Thoracic aorta (tissue), 2 donors: ENCODE data around the gene SFSWAP. TPM values are rescaled to one million over a fixed set of nuclear protein-coding genes. Genes with fewer than 3 reads are reported as not detected.

ENCODE experiments used
- ATAC-seq: fragments of 150-250 bp; one replicate; pipeline ENCODE4 v1.8.0; 2017; ENCODE audit warnings: low read depth; ENCODE audit not compliant: insufficient number of reproducible peaks, low FRiP score
- DNase-seq: peaks from one replicate; pipeline ENCODE4 v3.0.0-alpha.2; 2020; ENCODE audit warnings: low spot score
- H3K27ac ChIP-seq, 2 donors: fragments of 200-600 bp; sonication (generic); 1 replicate in 1 of 2; 2 replicates in 1 of 2; pipeline ENCODE4 v1.5.1; 2016; ENCODE audit warnings: mild to moderate bottlenecking in 2 of 2, moderate library complexity in 2 of 2
- H3K27me3 ChIP-seq: fragments of 200-600 bp; sonication (generic); replicated peaks from 2 replicates; pipeline ENCODE4 v1.6.0; 2016; ENCODE audit warnings: mild to moderate bottlenecking; ENCODE audit not compliant: insufficient read depth
- H3K36me3 ChIP-seq: fragments of 200-600 bp; sonication (generic); one replicate; pipeline ENCODE4 v1.5.1; 2016
- H3K4me1 ChIP-seq, 2 donors: fragments of 200-600 bp; sonication (generic); 1 replicate in 1 of 2; 2 replicates in 1 of 2; pipeline versions ENCODE4 v1.5.1 to v1.6.0; 2016; ENCODE audit warnings: low read depth in 2 of 2, mild to moderate bottlenecking in 1 of 2; ENCODE audit not compliant: control insufficient read depth in 1 of 2
- H3K4me3 ChIP-seq: fragments of 200-600 bp; sonication (generic); 2 replicates; pipeline ENCODE4 v1.5.1; 2016; ENCODE audit warnings: mild to moderate bottlenecking
- H3K9me3 ChIP-seq: fragments of 200-600 bp; sonication (generic); 2 replicates; pipeline ENCODE4 v1.5.1; 2016
- total RNA-seq, 2 donors: library from RNA; depleted of rRNA; stranded (reverse); fragments of >200 nt; gene quantifications; one replicate each; pipeline versions ENCODE4 v1.1.0 to v1.2.3, GENCODE V29; 2016
- TF ChIP-seq, protein P1 (sequence below): fragments of 200-600 bp; sonication (generic); IDR thresholded peaks from one replicate; pipeline ENCODE4 v1.5.1; 2019; ENCODE audit warnings: antibody characterized with exemption

The SFSWAP gene
- total RNA-seq, 2 donors from 2014 or later: 27.9 to 63.2 TPM

DNA sequence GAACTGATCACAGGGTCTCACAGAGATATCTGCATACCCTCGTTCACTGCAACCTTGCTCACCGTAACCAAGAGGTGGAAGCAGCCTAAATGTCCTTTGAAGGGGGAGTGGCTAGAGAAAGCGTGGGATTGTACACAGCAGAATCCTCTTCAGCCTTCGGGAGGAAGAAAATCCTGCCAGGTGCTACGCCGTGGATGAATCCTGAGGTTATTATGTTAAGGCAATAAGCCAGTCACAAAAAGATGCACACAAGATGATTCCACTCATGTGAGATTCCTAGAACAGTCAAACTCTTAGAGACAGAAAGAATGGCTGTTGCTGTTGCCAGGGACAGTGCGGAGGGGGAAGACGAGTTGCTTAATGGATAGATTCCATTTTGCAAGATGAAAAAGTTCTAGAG lies 39.6 kb upstream of the SFSWAP start:
- Histone ChIP-seq H3K27me3 (no peaks in the 10 kb centered on the region), H3K27ac (no peak overlapping the region), H3K4me3 (no peak overlapping the region), H3K36me3 (no peaks in the 10 kb centered on the region), H3K4me1 (no peaks in the 10 kb centered on the region), H3K9me3 (no peaks in the 10 kb centered on the region)
- ATAC-seq (no peak), DNase-seq (no peak)
- TF ChIP-seq, protein P1, sequence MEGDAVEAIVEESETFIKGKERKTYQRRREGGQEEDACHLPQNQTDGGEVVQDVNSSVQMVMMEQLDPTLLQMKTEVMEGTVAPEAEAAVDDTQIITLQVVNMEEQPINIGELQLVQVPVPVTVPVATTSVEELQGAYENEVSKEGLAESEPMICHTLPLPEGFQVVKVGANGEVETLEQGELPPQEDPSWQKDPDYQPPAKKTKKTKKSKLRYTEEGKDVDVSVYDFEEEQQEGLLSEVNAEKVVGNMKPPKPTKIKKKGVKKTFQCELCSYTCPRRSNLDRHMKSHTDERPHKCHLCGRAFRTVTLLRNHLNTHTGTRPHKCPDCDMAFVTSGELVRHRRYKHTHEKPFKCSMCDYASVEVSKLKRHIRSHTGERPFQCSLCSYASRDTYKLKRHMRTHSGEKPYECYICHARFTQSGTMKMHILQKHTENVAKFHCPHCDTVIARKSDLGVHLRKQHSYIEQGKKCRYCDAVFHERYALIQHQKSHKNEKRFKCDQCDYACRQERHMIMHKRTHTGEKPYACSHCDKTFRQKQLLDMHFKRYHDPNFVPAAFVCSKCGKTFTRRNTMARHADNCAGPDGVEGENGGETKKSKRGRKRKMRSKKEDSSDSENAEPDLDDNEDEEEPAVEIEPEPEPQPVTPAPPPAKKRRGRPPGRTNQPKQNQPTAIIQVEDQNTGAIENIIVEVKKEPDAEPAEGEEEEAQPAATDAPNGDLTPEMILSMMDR: no peak

DNA sequence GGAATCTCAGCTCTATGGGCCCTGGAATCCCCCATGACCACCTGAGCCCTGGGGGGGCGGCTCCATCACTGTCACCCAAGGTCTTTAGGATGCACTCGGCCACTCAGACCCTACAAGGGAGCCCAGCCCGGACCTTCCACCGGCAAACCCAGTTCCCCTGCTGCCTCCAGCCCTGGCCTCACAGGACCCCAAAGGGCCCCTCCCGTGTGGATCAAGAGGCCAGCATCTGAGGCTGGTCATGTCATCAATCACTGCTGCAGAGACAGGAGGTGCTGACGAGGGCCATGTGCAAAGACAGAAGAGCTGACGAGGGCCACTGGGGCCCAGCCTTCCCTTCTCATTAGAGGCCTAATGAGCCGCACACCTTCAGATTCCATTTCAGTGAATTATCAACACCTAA lies 39.0 kb upstream of the SFSWAP start:
- no peaks in the 10 kb centered on the region for H3K36me3 ChIP-seq
- H3K9me3 ChIP-seq: no peaks in the 10 kb centered on the region
- no peaks in the 10 kb centered on the region for H3K4me1 ChIP-seq
- TF ChIP-seq, protein P1: no peak
- DNase-seq (no peak), ATAC-seq (no peak)
- no peak overlapping the region for H3K27ac ChIP-seq
- H3K4me3 ChIP-seq: no peak overlapping the region
- no peaks in the 10 kb centered on the region for H3K27me3 ChIP-seq

DNA sequence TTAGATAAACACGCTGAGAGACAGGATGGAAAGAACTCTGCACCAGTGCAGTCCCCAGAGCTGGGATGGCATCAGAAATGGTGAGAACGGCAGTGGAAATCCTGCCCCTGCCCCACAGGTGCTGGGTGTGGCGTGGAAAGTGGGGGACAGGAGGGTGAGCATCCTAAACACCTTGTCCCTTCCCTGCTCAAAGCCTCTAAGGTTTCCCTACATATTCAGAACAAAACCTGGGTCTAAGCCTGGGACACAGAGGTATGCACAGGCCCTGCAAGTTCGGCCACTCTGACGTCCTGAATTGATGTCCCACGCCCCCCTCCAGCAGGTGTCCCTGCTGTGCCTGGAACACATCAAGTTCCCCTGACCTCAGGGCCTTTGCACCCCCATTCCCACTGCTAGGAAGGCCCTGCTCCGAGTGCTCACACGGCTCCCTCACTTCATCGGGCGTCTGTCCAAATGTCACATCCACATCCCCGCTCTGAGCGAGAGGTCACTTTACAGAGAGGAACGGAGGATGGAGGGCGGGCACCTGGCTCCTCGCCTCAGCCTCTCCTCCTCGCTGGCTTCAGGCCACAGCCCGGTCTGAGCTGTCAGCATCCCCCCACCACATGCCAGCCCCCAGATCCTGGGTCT lies 38.5 kb upstream of the SFSWAP start:
- Histone ChIP-seq H3K27ac (no peak overlapping the region), H3K4me3 (no peak overlapping the region), H3K27me3 (no peaks in the 10 kb centered on the region), H3K9me3 (no peaks in the 10 kb centered on the region), H3K36me3 (no peaks in the 10 kb centered on the region), H3K4me1 (no peaks in the 10 kb centered on the region)
- TF ChIP-seq, protein P1: no peak
- DNase-seq: no peak
- no peak for ATAC-seq

DNA sequence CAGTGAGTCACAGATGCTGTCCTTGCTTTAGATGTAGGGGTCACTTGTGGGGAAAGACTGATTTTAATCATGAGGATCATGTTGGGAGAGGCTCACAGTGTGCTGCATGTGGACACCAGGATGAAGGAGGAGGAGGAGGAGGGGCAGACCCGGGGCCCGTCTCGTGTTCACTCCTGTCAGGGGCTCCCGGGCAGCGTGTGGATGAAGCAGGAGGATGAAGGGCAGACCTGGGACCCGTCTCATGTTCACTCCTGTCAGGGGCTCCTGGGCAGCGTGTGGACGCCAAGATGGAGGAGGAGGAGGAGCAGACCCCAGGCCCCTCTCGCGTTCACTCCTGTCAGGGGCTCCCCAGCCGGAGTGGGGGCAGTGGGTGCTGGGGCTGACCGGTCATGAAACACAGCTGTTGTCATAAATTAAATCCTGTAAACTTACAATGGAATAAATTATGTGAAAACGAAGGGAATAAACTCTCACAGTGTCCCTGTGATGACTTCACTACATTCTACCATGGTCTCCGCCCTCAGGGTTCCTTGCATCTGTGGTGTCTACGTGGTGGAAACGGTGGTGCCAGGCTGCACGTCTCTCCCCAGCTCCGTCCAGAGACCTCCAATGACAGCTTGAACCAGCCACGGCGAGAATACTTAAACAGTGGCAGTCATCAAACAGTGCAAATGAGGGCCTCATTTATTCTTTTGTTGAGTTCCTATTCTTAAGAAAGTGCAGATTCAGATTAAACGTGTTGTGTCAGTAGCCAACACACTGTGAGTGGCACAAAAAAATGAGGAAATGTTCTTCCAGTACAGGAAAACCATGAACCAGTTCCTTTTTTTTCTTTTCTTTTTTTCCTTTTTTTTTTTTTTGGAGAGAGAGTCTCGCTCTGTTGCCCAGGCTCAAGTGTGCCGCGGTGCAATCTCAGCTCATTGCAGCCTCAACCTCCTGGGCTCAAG lies 37.7 kb upstream of the SFSWAP start:
- Histone ChIP-seq H3K9me3 (no peaks in the 10 kb centered on the region), H3K4me3 (no peak overlapping the region), H3K36me3 (no peaks in the 10 kb centered on the region), H3K27ac (no peak overlapping the region), H3K27me3 (no peaks in the 10 kb centered on the region), H3K4me1 (no peaks in the 10 kb centered on the region)
- TF ChIP-seq, protein P1: no peak
- no peak for ATAC-seq
- DNase-seq: no peak

DNA sequence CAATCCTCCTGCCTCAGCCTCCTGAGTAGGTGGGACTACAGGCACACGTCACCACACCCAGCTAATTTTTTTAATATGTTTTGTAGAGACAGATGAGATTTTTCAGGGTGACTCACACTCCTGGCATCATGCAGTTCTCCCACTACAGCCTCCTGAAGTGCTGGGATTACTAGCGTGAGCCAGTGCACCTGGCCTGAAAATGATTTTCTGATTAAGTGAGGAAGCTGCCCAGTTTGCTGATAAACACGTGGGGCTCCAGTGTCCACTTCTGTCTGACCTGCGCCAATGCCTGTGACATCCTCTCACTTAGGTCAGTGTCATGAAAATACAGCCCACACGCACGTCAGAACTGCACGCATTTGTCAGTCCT lies 37.0 kb upstream of the SFSWAP start:
- H3K9me3 ChIP-seq: no peaks in the 10 kb centered on the region
- DNase-seq (no peak), ATAC-seq (no peak)
- no peaks in the 10 kb centered on the region for H3K36me3 ChIP-seq
- TF ChIP-seq, protein P1: no peak
- no peaks in the 10 kb centered on the region for H3K27me3 ChIP-seq
- no peak overlapping the region for H3K27ac ChIP-seq
- no peak overlapping the region for H3K4me3 ChIP-seq
- no peaks in the 10 kb centered on the region for H3K4me1 ChIP-seq
